A549 (cell line): ENCODE data around the gene CINP. TPM values are rescaled to one million over a fixed set of nuclear protein-coding genes. Genes with fewer than 3 reads are reported as not detected.
"Not testable (repeated sequence)": the region's sequence is repeated elsewhere in the genome, so short reads cannot be mapped to it uniquely, and the experiment has no call there.

ENCODE experiments used
- ATAC-seq, 2 experiments: fragments of 200-7000 bp in 1 of 2; fragments of >200 bp in 1 of 2; cut with Nextera tagmentation in 1 of 2; cut with Tn5 transposase in 1 of 2; 3 replicates each; pipeline versions ENCODE4 v1.8.0 to v1.9.1; 2018 to 2020; ENCODE audit warnings: mild to moderate bottlenecking in 1 of 2, moderate library complexity in 1 of 2
- CTCF ChIA-PET: fragments of 300-600 bp; sonication (Branson Sonifier 250); formaldehyde crosslinking; extraction: SDS; loops from one replicate; lab custom pipeline; 2021; ENCODE audit warnings: antibody characterized with exemption, inconsistent platforms; lab: Yijun Ruan, JAX
- POLR2A ChIA-PET: fragments of 350-600 bp; formaldehyde crosslinking; extraction: SDS; loops from one replicate; lab custom pipeline; 2021; ENCODE audit warnings: antibody characterized with exemption, inconsistent platforms; lab: Yijun Ruan, JAX
- DNase-seq, 2 experiments: peaks; one replicate each; pipeline versions ENCODE4 v3.0.0 to v3.0.0-alpha.2; 2011 to 2016; ENCODE audit warnings: low read depth in 1 of 2, low spot score in 1 of 2
- FAIRE-seq: peaks from 2 replicates; lab custom pipeline; 2011; peaks lifted over from hg19 to GRCh38; lab: Jason Lieb, UNC
- H3K27ac ChIP-seq, 2 experiments: fragments of >200 bp; sonication (Bioruptor Twin); formaldehyde crosslinking; 3 replicates each; pipeline ENCODE4 v1.5.1; 2016 to 2017
- H3K4me1 ChIP-seq: fragments of >200 bp; sonication (Bioruptor Twin); formaldehyde crosslinking; 3 replicates; pipeline ENCODE4 v1.6.1; 2016
- H3K4me2 ChIP-seq: fragments of >200 bp; sonication (Bioruptor Twin); formaldehyde crosslinking; 3 replicates; pipeline ENCODE4 v1.6.1; 2016
- H3K4me3 ChIP-seq: fragments of >200 bp; sonication (Bioruptor Twin); formaldehyde crosslinking; 3 replicates; pipeline ENCODE4 v1.5.1; 2016
- H3K9me3 ChIP-seq: fragments of >200 bp; sonication (Bioruptor Twin); formaldehyde crosslinking; 3 replicates; pipeline ENCODE4 v1.6.1; 2016
- CHD2 ChIP-seq: fragments of 150-350 bp; IDR thresholded peaks from 2 replicates; pipeline ENCODE4 v1.6.1; 2014; ENCODE audit warnings: low read length; ENCODE audit not compliant: partially characterized antibody
- CHD4 ChIP-seq: fragments of 200-600 bp; sonication (generic); IDR thresholded peaks from 2 replicates; pipeline ENCODE4 v1.6.1; 2016; ENCODE audit warnings: antibody characterized with exemption, mild to moderate bottlenecking, borderline replicate concordance
- ESRRA ChIP-seq: fragments of 150-350 bp; IDR thresholded peaks from 2 replicates; pipeline ENCODE4 v1.6.1; 2014; ENCODE audit warnings: mild to moderate bottlenecking, low read length, borderline replicate concordance
- FOSB ChIP-seq: fragments of 250-450 bp; sonication (Bioruptor Pico); IDR thresholded peaks from 2 replicates; pipeline ENCODE4 v1.5.0; 2020; ENCODE audit warnings: mild to moderate bottlenecking, moderate library complexity
- FOSL2 ChIP-seq, 2 experiments: fragments of 450-650 bp in 1 of 2; fragments of >200 bp in 1 of 2; sonication (Bioruptor Twin) in 1 of 2; formaldehyde crosslinking; IDR thresholded peaks; 2 replicates each; pipeline versions ENCODE4 v1.5.0 to v1.6.1; 2016 to 2020; ENCODE audit warnings: mild to moderate bottlenecking in 1 of 2, moderate library complexity in 1 of 2
- FOXS1 ChIP-seq: fragments of 250-450 bp; sonication (Bioruptor Pico); IDR thresholded peaks from 2 replicates; pipeline ENCODE4 v1.5.0; 2020; ENCODE audit warnings: mild to moderate bottlenecking, moderate library complexity
- HOXB13 ChIP-seq: fragments of 250-450 bp; sonication (Bioruptor Pico); IDR thresholded peaks from 2 replicates; pipeline ENCODE4 v1.5.0; 2020; ENCODE audit warnings: low read depth, mild to moderate bottlenecking, moderate library complexity
- HOXB5 ChIP-seq: fragments of 250-450 bp; sonication (Bioruptor Pico); IDR thresholded peaks from 2 replicates; pipeline ENCODE4 v1.5.0; 2020; ENCODE audit warnings: mild to moderate bottlenecking, moderate library complexity
- JUN ChIP-seq, 2 experiments: fragments of >200 bp; sonication (Bioruptor Twin); formaldehyde crosslinking; IDR thresholded peaks; 2 replicates in 1 of 2; 3 replicates in 1 of 2; pipeline ENCODE4 v1.6.1; 2016 to 2017
- MAX ChIP-seq: IDR thresholded peaks from 2 replicates; pipeline ENCODE4 v1.6.1; 2012
- MYC ChIP-seq: IDR thresholded peaks from 2 replicates; pipeline ENCODE4 v1.6.1; 2012; ENCODE audit warnings: mild to moderate bottlenecking, inconsistent platforms, low read length, improper control_type of control experiment, borderline replicate concordance
- NPAS2 ChIP-seq: fragments of 250-450 bp; sonication (Bioruptor Pico); IDR thresholded peaks from 2 replicates; pipeline ENCODE4 v1.8.0; 2022; ENCODE audit warnings: mild to moderate bottlenecking, moderate library complexity, borderline replicate concordance
- PHF8 ChIP-seq: fragments of 200-600 bp; sonication (generic); IDR thresholded peaks from 2 replicates; pipeline ENCODE4 v1.6.1; 2016; ENCODE audit warnings: low read depth, mild to moderate bottlenecking, antibody characterized with exemption, moderate library complexity, borderline replicate concordance
- POLR2A ChIP-seq: IDR thresholded peaks from 2 replicates; pipeline ENCODE4 v1.6.1; 2012; ENCODE audit warnings: mild to moderate bottlenecking, low read length
- RARB ChIP-seq: fragments of 250-450 bp; sonication (Bioruptor Pico); IDR thresholded peaks from 2 replicates; pipeline ENCODE4 v1.8.0; 2021; ENCODE audit warnings: mild to moderate bottlenecking, moderate library complexity
- RCOR1 ChIP-seq: fragments of 150-350 bp; IDR thresholded peaks from 2 replicates; pipeline ENCODE4 v1.6.1; 2014; ENCODE audit warnings: antibody characterized with exemption, low read length, low read depth
- USF2 ChIP-seq: fragments of 450-650 bp; IDR thresholded peaks from 2 replicates; pipeline ENCODE4 v1.6.1; 2014; ENCODE audit warnings: antibody characterized with exemption
- ZFP36 ChIP-seq: fragments of 450-650 bp; IDR thresholded peaks from 2 replicates; pipeline ENCODE4 v1.6.1; 2014; ENCODE audit warnings: borderline replicate concordance; ENCODE audit not compliant: partially characterized antibody
- whole genome bisulfite sequencing: methylation state at CpG from one replicate; pipeline ENCODE4 v1.1.6; 2017; ENCODE audit errors: missing lambda C conversion rate; 5-methylcytosine and 5-hydroxymethylcytosine counted together
- polyA plus RNA-seq, 4 experiments: library from polyadenylated mRNA; depleted of rRNA in 3 of 4; stranded (reverse); fragments of >200 nt; fragmentation: RNase III in 1 of 4; extraction: RNeasy Plus Mini Kit Qiagen cat#74134 plus additional on column Dnase treatment in 1 of 4; gene quantifications; 2 replicates in 3 of 4; 3 replicates in 1 of 4; pipeline ENCODE4 v1.2.3, GENCODE V29; 2011 to 2017
- TF ChIP-seq, protein P1 (sequence below): fragments of 250-450 bp; sonication (Bioruptor Pico); IDR thresholded peaks from 2 replicates; pipeline ENCODE4 v1.5.0; 2021; ENCODE audit warnings: mild to moderate bottlenecking, moderate library complexity, borderline replicate concordance
- TF ChIP-seq, protein P2 (sequence below): IDR thresholded peaks from 2 replicates; pipeline ENCODE4 v1.6.1; 2012
- TF ChIP-seq, protein P3 (sequence below): fragments of >200 bp; sonication (Bioruptor Twin); formaldehyde crosslinking; IDR thresholded peaks from 3 replicates; pipeline ENCODE4 v1.5.1; 2016

The CINP gene
- polyA plus RNA-seq, 2 of the 4 experiments (the other 2 are of a cell fraction): 59.9 to 74.6 TPM

DNA sequence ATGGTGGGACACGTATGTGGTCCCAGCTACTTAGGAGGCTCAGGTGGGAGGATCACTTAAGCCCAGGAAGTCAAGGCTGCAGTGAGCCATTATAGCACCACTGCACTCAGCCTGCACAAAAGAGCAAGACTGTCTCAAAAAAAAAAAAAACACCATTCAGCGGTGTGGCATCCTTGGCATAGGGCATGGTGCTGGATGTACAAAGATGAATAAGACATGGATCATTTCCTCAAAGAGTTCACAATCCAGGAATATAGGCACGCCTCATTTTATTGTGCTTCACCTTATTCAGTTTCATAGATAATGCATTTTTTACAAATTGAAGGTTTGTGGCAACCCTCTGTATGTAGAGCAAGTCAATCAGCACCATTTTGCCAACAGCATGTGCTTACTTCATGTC, 6.4 kb downstream of the CINP start:
- no peak for DNase-seq
- CTCF ChIA-PET: interaction anchor here (0.6 to 1.0 kb wide), 5 partner anchors 8 to 748 kb away, joined by 3 read pairs; no protein-coding TSS in a partner anchor
- 91% methylated on average over 3 of the region's 3 CpGs for WGBS

DNA sequence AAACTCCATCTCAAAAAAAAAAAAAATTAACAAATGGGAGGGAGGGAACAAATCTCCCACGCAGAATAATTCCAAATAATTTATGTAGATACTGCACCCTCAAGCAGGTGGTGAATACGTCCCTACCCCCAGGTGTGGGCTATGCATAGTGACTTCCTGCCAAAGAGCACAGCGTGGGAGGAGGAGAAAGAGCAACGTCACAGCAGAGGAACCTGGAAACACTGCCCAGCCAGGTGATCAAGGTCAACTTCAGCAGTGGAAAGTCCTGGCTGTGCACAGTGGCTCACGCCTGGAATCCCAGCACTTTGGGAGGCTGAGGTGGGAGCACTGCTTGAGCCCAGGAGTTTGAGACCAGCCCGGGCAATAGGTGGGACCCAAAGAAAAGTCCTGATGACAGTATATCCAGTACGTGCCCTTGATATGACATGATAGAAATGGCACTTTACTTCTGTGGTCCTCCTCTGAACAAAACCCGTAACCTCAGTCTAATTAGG, 9.5 kb downstream of the CINP start:
- ATAC-seq: no peak

More for the DNA sequence above, 6.4 kb downstream of the CINP start:
- POLR2A ChIA-PET: no interaction called here
- Histone ChIP-seq H3K4me3 (no peak overlapping the region), H3K4me2 (no peak overlapping the region), H3K27ac (no peak overlapping the region), H3K9me3 (no peaks in the 10 kb centered on the region), H3K4me1 (no peaks in the 10 kb centered on the region)
- FAIRE-seq: no peak
- TF ChIP-seq FOXS1 (CRISPR knock-in tag) (no peak), USF2 (no peak), CHD2 (no peak), HOXB13 (CRISPR knock-in tag) (no peak), ESRRA (no peak), JUN (IDR thresholded peaks at IDR 0.05) (no peak)
- TF ChIP-seq, protein P1, sequence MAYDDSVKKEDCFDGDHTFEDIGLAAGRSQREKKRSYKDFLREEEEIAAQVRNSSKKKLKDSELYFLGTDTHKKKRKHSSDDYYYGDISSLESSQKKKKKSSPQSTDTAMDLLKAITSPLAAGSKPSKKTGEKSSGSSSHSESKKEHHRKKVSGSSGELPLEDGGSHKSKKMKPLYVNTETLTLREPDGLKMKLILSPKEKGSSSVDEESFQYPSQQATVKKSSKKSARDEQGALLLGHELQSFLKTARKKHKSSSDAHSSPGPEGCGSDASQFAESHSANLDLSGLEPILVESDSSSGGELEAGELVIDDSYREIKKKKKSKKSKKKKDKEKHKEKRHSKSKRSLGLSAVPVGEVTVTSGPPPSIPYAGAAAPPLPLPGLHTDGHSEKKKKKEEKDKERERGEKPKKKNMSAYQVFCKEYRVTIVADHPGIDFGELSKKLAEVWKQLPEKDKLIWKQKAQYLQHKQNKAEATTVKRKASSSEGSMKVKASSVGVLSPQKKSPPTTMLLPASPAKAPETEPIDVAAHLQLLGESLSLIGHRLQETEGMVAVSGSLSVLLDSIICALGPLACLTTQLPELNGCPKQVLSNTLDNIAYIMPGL: no peak
- TF ChIP-seq, protein P2, sequence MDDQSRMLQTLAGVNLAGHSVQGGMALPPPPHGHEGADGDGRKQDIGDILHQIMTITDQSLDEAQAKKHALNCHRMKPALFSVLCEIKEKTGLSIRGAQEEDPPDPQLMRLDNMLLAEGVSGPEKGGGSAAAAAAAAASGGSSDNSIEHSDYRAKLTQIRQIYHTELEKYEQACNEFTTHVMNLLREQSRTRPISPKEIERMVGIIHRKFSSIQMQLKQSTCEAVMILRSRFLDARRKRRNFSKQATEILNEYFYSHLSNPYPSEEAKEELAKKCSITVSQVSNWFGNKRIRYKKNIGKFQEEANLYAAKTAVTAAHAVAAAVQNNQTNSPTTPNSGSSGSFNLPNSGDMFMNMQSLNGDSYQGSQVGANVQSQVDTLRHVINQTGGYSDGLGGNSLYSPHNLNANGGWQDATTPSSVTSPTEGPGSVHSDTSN: no peak
- ATAC-seq: no peak

GRCh38 chr14:102352213-102352612, 10.5 kb downstream of the CINP start:
- TF ChIP-seq FOSB (no peak), PHF8 (no peak), RARB (CRISPR knock-in tag) (no peak), CHD4 (no peak), MAX (no peak), NPAS2 (no peak)
- TF ChIP-seq, protein P3, sequence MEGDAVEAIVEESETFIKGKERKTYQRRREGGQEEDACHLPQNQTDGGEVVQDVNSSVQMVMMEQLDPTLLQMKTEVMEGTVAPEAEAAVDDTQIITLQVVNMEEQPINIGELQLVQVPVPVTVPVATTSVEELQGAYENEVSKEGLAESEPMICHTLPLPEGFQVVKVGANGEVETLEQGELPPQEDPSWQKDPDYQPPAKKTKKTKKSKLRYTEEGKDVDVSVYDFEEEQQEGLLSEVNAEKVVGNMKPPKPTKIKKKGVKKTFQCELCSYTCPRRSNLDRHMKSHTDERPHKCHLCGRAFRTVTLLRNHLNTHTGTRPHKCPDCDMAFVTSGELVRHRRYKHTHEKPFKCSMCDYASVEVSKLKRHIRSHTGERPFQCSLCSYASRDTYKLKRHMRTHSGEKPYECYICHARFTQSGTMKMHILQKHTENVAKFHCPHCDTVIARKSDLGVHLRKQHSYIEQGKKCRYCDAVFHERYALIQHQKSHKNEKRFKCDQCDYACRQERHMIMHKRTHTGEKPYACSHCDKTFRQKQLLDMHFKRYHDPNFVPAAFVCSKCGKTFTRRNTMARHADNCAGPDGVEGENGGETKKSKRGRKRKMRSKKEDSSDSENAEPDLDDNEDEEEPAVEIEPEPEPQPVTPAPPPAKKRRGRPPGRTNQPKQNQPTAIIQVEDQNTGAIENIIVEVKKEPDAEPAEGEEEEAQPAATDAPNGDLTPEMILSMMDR: no peak
- ChIA-PET CTCF (no interaction called here), POLR2A (interaction anchor here (0.8 kb wide), 1 partner anchor 10 kb away, joined by 3 read pairs; the partner anchor contains the start of genes CINP and TECPR2)
- Histone ChIP-seq H3K4me2 (no peak overlapping the region), H3K9me3 (no peaks in the 10 kb centered on the region), H3K4me3 (no peak overlapping the region), H3K27ac (no peak overlapping the region), H3K4me1 (no peaks in the 10 kb centered on the region)
- DNase-seq (no peak), FAIRE-seq (no peak), ATAC-seq (no peak)
- WGBS: 95% methylated on average over 4 of the region's 4 CpGs

More for the DNA sequence above, 9.5 kb downstream of the CINP start:
- DNase-seq (no peak), FAIRE-seq (no peak)
- Histone ChIP-seq H3K4me3 (no peak overlapping the region), H3K27ac (no peak overlapping the region), H3K9me3 (no peaks in the 10 kb centered on the region), H3K4me1 (no peaks in the 10 kb centered on the region), H3K4me2 (no peak overlapping the region)
- CTCF ChIA-PET: no interaction called here
- TF ChIP-seq HOXB5 (CRISPR knock-in tag) (no peak), ZFP36 (no peak), POLR2A (no peak), RCOR1 (no peak), MAX (no peak), FOSL2 (IDR thresholded peaks at IDR 0.05) (no peak), FOSL2 (CRISPR knock-in tag; IDR thresholded peaks at IDR 0.05) (no peak), PHF8 (no peak), MYC (no peak)
- TF ChIP-seq, protein P1: no peak
- POLR2A ChIA-PET: no interaction called here
- WGBS: 85% methylated on average over 8 of the region's 8 CpGs

DNA sequence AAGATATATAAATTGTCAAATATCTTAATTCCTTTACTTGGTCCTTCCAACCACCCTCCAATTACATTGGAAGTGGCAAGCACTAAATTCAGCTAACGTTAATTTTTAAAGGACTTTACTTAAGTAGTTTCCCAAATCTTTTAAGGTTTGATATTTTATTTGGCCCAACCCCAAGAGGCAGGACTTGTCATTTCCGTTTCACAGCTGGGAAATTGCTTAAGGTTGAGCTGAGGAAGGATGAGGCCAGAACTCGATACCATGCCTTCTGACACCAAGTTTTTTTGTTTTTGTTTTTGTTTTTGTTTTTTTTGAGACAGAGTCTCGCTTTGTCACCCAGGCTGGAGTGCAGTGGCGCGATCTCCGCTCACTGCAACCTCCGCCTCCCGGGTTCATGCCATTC, 11.1 kb downstream of the CINP start:
- H3K4me3 ChIP-seq, H3K9me3 ChIP-seq, H3K27ac ChIP-seq, DNase-seq, H3K4me2 ChIP-seq, CTCF ChIA-PET, ATAC-seq, H3K4me1 ChIP-seq, FAIRE-seq: not testable (repeated sequence)
- WGBS: 95% methylated on average over 9 of the region's 9 CpGs
- POLR2A ChIA-PET: interaction anchor here (0.8 kb wide), 1 partner anchor 11 kb away, joined by 3 read pairs; the partner anchor contains the start of genes CINP and TECPR2
